ENCODE results near the gene SNTN.
"Not testable (repeated sequence)": the region's sequence is repeated elsewhere in the genome, so short reads cannot be mapped to it uniquely, and the experiment has no call there.

Gene SNTN

DNA sequence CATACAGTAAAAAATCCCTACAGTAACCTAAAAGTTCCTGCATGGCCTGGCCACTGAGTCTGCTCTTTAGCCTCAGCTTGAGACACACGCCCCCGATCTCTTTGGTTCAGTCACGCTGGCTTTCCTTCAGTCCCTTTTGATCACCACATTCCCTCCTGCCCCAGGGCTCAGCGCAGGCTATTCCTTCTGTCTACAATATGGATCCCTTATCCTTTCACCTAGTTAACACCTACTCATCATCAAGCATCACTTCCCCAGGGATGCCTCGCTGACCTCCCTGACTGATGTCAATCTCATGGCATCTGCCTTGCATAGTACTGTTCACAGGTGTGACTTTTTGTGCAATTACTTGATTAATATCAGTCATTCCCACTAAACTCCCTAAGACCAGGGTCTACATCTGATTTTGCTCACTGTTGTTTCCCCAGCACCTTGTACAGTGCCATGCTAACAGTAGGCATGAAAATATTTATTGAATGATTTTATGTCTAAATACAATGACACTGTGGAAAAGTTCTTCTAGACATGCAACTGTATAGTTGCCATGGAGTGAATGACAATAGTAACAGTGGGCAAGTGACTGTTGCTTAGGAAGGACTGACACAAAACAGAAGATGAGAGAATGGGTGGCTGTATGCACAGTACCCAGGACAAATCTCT lies at the start of gene SNTN:
TSS of gene SNTN (plus strand) at position 610 of the 660 bp plus-strand sequence. CDS start at position 623, 13 bp downstream.
- no peak for DNase-seq (ENCODE audit: low read depth)

DNA sequence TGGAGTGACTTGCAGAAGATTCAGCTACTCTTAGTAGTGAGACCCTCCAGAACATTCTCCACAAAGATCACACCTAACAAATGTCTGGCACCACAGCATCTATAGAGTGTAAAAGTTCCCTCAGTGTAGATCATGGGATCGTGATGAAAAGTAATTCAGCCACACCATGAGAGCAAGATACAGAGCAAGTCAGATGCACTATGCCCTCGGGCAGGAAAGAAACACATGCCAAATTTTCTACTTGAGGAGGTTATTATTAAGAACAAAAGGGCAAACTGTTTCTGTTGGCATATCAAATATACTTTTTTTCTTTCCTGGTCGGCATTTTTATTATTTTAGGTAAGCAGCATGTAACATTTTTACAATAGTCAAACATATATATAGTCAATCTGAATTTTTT lies 44.8 kb upstream of the SNTN start:
- DNase-seq (ENCODE audit: low read depth): no peak

DNA sequence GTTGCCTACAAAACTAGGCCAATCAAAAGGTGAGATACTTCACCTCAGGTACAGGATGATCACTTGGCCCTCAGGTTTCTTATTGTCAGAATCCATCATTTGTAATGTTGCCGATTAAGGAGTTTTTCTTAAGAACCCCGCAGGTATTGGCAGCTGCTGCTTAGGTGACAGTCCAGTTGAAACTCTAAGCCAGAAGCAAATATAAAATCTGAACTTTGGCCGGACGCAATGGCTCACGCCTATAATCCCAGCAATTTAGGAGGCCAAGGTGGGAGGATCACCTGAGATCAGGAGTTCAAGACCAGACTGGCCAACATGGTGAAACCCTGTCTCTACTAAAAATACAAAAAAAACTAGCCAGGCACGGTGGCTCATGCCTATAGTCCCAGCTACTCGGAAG lies 43.1 kb upstream of the SNTN start:
- no peak for DNase-seq (ENCODE audit: low read depth)

DNA sequence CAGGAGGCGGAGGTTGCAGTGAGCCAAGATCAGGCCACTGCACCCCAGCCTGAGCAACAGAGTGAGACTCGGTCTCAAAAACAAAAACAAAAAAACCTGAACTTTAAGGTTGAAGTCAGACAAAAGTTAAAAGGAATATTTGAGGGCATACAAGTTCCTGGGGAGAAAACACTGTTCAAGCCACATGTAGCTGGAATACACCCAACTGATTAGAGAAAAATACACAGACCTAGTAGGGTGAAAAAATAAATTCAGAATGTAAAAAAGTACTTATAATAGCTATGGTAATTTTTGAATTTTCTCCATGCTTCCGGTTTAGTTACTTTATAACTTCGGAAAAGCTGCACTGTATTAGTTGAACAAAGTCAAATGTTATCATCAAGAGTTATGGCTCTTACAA lies 42.6 kb upstream of the SNTN start:
- DNase-seq (ENCODE audit: low read depth): no peak

DNA sequence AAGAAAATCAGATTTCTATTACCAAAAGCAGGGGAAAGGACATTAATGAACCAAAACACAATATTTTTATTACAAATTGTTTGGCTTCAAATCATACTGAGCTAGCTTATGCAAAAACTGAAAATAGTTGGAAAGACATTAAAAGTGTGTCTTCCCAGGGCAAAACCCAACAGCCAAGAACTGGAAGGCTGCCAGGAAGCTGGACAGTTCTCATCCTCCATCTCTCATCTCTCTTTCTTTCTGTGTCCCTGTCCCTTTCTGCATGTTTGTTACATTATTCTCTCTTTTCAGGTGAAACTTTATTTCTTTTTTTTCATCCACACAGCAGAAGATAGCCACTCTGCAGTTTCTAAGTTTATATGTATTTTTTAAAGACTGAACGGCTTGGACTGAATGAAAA lies 41.1 kb upstream of the SNTN start:
- peak; percentile 1 for DNase-seq (ENCODE audit: low read depth)

DNA sequence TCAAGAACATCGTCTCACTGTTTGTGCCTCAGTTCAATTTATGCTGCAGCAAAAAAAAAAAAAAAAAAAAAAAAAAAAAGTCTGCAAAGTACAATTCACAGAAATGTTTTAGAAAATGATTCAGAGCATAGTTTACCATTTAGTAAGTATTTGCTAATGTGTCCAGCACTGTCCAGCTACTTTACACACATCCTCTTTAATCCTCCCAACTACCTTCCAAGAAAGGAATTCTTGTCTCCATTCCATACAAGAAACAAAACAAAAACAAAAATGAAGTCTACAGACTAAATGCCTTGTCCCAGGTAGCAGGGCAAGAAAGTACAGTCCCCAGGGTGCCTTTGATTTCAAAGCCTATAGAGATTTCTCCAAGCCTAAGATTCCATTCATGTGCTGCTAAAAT lies 38.9 kb upstream of the SNTN start:
- no peak for DNase-seq (ENCODE audit: low read depth)

DNA sequence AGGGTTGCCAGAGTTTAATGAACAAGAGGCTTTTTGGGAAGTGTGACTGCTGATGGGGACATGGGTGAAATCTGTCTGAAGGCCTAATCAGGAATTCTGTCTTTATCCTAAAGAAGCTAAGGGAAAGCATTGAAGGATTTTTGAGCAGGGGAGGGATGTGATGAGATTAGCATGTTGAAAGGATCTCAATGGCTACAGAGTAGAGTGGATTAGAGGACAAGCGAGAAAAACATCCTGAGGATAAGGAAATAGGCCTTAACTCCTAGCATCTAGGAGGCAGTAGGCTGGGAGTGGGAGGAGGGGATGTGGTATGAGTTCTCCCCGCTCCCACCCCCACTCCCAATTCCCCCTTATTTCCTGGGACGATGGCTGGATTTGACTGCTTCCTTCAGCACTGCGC lies 35.1 kb upstream of the SNTN start:
- DNase-seq (ENCODE audit: low read depth): no peak

DNA sequence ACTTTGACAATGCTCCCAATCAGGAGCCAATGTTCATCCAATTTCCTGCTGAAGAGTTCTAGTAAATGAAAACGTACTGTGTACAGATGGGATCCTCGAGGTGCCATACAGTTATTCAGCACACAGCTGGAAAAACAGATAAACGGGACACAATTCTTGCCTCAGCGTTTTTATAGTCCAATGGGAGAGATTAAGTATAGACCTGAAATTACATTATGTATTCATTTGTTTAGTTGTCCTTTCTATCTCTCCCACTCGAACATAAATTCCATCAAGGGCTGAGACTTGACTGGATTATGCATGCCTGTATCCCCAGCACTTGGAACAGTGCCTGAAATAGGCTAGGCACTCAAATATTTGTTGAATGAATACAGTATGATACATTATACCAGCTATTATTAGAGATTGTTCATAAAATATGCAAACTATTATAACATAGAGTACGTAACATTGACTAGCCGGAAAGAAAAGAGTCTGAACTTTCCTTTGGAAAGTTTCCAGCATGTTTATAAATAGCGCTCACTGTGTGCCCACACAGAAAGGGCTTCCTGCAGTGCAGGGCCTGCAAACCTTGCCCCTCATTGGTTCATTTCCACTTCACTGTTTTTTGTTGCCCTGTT lies 27.4 kb upstream of the SNTN start:
- DNase-seq (ENCODE audit: low read depth): peak; percentile 40

DNA sequence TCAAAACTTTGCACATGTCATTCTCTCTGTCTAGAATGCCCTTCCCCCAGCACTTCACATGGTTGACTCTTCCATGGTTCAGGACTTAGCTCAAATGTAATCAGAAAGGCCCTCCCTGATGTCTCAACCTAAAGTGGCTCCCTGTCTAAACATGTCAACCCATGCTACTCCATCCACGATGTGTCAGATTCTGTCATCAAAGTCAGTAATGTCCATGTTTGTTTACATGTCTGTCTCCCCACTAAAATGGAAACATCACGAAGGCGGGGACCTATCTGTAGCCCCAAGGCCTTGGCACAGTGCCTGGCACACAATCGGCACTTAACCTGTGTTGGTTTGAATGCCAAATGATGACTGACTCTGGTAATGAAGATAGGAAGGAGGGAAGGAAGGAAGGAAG lies 20.8 kb upstream of the SNTN start:
- no peak for DNase-seq (ENCODE audit: low read depth)

DNA sequence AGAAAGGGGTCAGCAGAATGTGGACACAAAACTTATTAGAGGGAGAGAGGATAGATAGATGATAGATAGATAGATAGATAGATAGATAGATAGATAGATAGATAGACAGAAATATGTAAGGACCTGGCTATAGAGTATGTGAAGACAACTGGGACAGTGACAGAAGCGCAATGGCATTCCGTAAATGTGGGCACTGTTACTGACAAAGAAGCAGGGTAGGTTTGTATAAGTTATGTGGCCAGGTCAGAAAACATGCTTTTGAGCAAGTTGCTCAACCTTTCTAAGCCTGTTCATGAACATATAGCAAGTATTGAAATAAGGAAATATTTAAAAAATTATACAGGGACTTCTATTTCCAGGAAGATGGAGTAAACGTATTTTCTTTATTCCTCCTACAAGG lies 17.3 kb upstream of the SNTN start:
- no peak for DNase-seq (ENCODE audit: low read depth)

DNA sequence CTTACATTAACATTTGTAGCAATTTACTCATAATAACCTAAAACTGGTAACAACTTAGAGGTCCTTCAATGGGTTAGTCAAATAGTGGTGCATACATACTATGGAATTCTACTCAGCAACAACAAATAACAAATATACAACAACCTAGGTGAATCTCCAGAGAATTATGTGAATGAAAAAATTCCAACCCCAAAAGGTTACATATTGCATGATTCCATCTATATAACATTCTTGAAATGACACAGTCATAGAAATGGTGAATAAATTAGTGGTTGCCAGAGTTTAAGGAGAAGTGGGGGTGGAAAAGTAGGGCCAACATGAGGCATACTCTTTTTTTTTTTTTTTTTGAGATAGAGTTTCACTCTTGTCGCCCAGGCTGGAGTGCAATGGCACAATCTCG lies 12.7 kb upstream of the SNTN start:
- DNase-seq (ENCODE audit: low read depth): no peak

DNA sequence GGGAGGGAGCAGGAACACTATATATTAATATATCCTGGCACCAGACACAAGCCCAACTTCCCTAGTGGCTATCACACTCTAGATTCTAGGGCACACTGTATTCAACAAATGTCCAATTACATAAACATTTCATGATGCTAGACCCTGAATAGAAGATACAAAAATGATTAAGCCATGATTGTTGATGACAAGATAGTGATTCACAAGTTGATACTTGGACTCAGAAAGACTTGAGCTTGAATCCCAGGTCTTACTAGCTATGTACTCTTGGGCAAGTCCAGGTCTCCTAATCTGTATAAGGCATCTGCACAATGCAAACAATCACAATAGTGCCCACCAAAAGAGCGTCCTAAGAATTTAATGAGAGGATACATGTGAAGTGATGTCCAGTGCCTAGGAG lies 10.0 kb upstream of the SNTN start:
- DNase-seq (ENCODE audit: low read depth): no peak

DNA sequence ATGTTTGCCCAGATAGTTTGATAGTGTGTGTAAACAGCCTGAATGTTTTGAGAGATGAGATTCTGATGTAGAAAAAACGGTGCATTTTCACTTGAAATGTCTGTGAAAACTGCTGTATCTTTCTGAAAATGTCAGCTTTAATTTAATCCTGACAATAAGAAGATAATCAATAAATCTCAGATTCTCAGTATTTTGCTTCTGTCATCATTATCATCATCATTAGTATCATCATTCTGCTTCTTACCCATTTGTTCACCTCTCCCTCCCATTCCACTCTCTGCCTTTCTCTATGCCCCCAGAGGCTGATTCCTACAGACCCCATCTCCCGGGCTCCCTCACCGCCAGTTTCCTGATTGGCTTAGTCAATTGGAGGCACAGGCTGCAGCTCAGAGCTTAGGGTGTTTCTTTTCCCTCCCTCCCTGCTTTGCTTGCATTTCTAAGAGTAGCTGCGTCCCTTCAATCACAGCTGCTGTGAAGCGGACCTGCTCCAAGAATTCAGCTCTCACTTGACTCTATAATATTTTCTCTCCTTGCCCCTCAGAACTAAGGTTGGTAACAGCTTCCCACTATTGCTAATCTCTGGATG lies 8.2 kb upstream of the SNTN start:
- DNase-seq (ENCODE audit: low read depth): no peak

DNA sequence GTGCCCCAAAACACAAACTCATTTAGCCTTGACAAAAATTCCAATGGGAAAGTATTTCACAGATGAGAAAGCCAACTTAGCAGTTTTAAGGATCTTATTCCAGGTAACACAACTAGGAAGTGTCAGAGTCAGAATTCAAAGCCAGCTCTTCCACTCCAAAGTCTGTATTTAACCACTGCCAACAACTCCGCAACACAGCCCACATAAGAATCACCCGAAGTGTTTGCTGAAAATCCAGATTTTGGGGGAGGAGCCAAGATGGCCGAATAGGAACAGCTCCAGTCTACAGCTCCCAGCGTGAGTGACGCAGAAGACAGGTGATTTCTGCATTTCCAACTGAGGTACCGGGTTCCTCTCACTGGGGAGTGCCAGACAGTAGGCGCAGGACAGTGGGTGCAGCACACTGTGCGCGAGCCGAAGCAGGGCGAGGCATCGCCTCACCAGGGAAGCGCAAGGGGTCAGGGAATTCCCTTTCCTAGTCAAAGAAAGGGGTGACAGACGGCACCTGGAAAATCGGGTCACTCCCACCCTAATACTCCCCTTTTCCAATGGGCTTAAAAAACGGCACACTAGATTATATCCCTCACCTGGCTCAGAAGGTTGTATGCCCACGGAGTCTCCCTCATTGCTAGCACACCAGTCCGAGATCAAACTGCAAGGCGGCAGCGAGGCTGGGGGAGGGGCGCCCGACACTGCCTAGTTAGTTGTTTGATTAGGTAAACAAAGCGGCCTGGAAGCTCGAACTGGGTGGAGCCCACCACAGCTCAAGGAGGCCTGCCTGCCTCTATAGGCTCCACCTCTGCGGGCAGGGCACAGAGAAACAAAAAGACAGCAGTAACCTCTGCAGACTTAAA lies 7.3 kb upstream of the SNTN start:
- not testable (repeated sequence) for DNase-seq (ENCODE audit: low read depth)

DNA sequence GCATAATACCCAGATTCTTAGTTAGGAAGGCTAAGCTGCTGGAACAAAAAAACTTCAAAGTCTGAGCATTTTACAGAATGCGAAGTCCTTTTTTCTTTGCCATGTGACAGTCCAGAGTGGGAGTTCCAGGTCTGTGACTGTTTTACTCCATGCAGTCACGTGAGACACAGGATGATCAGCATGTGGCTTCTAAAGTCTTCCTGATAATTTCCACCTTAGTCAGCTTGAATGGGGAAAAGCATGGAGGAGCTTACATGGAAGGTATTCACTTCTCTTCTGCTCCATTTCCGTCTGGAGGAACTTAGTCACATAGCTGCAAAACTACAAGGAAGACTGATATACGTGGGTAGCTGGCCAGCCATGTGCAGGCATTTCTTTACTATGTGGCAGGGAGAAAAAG lies 1.7 kb downstream of the SNTN start:
- DNase-seq (ENCODE audit: low read depth): no peak

DNA sequence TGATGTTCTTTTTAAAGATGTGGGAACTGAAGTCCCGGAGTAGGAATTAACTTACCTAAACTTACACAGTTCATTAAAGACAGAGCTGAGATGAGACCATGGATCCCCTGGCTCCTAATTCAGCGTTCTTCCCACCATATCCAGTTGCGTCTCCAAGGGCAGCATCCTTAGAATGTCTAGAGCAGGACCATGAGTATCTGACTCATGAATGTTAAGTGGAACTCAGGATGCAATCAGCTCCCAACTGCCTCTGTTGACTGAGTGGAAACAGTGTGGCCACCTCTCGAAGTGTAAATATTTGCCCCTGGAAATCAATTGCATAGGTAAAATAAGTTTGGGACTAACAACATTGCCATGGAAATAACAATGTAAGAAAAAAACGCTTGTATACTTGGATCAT lies 2.5 kb downstream of the SNTN start:
- DNase-seq (ENCODE audit: low read depth): peak; percentile 10

DNA sequence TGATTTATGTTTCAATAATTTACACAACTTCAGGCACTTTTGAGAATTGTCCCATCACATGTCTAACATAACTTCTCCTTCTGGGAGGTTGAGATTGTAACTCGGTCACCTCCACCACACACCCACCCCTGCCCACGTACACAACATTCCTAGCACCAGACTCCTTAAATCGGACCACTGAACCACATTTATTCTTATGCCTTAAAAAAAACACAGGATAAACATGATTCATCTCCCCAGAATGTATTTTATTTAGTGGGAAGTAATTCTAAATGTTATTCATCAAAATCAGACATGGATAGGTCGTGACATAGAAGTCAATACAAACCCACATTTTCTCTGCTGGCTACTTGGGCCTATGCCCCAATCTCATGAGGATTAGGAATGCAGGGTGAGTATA lies 3.0 kb downstream of the SNTN start:
- DNase-seq (ENCODE audit: low read depth): peak; percentile 53

DNA sequence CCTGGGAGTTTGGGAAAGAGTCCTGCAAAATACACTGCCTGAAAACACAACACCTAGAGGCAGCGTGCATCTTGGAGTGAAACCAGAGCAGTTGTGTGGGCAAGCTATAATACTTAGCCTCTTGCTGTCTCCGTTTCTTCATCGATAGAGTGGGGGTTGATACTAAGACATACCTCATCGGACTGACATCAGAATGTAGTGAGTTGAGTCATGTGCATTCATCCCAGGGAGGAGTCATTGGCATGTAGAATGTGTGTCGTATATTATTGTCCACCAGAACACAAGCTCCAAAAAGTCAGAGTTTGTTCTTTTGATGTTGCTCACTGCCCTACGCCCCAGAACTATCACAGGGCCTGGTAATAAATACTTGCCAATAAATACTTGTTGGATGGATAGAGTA lies 4.3 kb downstream of the SNTN start:
- peak; percentile 66 for DNase-seq (ENCODE audit: low read depth)

DNA sequence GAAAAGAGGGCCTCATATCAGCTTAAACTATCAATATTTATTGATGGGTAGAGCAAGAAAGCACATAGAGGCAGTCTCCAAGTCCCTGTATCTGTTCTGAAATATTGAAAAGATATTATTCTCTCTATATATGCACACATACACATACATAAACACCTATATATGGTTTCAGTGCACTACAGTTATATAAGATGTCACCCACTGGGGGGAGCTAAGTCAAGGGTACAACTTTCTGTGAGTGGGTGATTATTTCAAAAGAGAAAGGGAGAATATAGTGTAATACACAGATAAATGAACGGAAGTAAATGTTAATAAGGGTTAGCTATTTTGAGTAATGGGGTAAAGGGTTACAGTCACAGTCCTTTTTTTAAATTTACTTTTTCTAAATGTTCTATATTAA lies 8.8 kb downstream of the SNTN start:
- DNase-seq (ENCODE audit: low read depth): peak; percentile 31

DNA sequence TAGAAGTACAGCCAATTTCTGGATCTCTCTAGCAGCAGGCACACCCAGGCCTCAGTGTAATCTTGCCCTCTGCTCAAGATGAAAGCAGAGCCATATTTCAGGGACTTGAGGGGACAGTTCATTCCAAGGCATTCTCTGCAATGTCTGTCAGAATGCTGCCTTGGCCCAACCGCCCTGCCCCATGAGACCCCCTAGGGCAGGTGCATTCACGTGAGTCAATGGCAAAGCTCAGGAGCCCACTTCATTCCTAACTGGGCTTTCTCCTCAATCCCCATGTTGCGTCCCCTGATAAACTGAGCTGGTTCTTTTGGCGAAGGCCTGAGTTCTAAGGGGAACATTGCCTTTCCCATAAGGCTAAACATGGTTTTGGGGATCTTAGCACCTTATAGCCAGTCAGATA lies 9.5 kb downstream of the SNTN start:
- DNase-seq (ENCODE audit: low read depth): no peak

DNA sequence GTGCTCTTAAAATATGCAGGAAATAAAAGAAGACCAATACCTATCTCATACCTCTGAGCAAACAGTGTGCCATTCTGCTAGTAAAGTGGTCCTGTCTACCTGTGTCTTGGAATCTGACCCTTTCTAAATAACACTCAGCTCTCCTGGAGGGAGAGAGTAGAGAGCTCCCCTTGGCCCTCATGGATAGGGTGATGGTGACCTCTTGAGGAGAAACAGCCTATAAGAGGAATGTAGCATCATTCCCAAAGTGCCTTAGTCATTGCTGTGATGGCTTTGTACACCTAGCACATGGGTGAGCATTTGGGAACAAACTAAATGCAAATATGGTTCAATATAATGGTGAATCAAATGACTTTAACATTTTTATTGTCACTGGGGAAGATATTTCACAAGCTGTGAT lies 10.0 kb downstream of the SNTN start:
- DNase-seq (ENCODE audit: low read depth): no peak

DNA sequence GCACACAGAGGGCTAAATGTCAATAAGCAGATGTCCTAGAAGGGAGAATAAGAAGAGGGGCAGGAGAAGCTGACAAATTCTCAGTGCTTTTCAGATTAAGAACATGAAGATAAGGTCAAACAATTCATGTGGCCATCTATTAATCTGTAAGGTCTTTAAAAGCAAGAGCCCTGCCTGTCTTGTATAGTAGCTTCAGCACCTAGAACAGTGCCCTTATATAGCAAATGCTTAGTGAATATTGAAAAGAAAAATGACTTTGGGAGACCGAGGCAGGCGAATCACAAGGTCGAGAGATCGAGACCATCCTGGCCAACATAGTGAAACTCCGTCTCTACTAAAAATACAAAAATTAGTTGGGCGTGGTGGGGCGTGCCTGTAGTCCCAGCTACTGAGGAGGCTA lies 18.1 kb downstream of the SNTN start:
- DNase-seq (ENCODE audit: low read depth): no peak

DNA sequence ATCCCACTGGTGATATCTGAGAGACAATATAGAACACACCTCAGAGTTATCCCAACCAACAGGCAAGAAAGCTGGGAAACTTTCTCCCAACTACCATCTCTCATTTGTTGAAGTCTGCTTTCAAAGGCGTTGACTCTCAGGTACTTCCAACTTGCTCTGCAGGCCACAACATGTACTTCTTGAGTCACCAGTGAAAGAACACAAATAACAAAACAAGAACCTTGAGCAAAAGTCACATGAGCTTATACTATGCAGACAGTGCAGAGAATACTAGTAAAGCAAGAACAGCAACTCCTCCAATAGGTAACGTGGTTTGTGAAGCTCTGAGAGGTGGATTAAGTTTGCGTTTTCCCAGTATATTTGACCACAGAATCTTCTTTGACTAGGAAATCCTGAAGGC lies 20.6 kb downstream of the SNTN start:
- no peak for DNase-seq (ENCODE audit: low read depth)

All from ELR (cell line).